Measurements from ENCODE around the gene SURF1.
A peak's percentile ranks its signal among the peaks of the same experiment; 100 is the strongest.
"Not testable (repeated sequence)": the region's sequence is repeated elsewhere in the genome, so short reads cannot be mapped to it uniquely, and the experiment has no call there.

Gene SURF1

DNA sequence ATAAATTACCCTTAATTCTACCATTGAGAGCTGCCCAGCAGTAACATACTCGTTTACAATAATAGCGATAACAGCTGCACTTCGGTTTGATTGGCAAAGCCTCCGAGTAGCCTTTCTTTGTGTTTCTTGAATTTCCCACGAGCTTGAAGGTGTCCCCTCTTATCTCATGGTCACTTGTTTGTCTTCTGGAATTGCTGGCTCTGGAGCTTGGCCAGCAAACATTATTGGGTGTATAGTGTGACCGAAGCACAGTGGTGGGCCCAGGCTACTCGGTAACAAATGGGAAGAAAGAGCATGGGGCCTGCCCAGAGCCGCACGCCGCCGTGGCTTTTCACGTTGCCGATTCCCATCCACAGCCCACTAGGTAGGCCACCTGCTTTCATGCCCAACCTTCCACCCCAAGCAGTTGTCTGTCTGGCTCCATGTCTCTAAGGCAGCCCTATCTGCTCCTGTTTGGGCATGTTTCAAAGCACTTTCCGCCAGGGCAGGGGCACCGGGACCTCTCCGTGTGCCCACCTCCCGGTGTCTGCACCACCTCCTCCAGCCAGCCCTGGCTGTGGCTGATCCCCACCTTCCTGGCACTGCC, 28.5 kb upstream of the SURF1 start:
- no peak for DNase-seq (ENCODE audit: low spot score)
- no peak for FAIRE-seq

DNA sequence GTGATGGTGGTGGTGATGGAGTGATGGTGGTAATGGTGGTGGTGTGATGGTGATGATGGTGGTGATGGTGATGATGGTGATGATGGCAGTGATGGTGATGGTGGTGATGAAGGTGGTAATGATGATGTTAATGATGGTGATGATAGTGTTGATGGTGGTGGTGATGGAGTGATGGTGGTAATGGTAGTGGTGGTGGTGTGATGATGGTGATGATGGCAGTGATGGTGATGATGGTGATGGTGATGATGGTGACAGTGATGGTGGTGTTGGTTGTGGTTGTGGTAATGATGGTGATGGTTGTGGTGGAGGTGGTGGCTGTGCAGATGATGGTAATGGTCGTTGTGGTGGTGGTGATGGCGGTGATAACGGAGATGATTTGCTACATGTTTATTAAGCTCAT, 27.2 kb upstream of the SURF1 start:
- DNase-seq (ENCODE audit: low spot score) (no peak), FAIRE-seq (no peak)

DNA sequence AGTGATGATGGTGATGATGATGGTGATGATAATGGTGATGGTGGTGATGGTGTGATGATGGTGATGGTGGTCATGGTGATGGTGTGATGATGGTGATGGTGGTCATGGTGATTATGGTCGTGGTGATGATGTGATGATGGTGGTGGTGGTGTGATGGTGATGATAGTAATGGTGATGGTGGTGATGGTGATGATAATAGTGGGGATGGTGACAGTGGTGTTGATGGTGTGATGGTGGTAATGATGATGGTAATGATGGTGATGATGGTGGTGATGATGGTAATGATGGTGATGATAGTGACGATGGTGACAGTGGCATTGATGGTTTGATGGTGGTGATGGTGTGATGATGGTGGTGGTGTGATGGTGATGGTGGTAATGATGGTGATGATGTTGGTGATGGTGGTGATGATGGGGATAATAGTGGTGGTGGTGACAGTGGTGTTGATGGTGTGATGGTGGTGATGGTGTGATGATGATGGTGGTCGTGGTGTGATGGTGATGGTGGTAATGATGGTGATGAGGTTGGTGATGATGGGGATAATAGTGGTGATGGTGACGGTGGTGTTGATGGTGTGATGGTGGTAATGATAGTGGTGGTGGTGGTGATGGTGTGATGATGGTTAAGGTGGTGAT, 26.3 kb upstream of the SURF1 start:
- DNase-seq (ENCODE audit: low spot score) = no peak
- FAIRE-seq = no peak

DNA sequence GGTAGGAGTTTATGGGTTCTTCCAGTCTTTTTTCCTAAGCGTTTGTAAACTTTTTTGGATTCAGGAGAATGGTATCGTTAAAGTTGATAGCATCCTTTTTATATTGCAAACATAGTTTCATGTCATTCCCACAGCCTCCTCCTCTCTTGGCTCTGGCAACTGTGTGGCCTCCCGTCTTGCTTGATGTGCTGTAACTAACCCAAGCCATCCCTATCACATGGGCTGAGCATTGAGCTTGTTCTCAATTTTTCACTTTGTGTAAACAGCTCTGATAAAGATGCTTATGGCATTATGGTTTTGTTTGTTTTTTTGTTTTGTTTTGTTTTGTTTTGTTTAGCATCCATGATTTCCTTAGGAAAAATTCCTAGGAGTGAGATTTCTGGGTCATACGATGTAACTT, 24.4 kb upstream of the SURF1 start:
- FAIRE-seq (no peak), DNase-seq (ENCODE audit: low spot score) (no peak)

DNA sequence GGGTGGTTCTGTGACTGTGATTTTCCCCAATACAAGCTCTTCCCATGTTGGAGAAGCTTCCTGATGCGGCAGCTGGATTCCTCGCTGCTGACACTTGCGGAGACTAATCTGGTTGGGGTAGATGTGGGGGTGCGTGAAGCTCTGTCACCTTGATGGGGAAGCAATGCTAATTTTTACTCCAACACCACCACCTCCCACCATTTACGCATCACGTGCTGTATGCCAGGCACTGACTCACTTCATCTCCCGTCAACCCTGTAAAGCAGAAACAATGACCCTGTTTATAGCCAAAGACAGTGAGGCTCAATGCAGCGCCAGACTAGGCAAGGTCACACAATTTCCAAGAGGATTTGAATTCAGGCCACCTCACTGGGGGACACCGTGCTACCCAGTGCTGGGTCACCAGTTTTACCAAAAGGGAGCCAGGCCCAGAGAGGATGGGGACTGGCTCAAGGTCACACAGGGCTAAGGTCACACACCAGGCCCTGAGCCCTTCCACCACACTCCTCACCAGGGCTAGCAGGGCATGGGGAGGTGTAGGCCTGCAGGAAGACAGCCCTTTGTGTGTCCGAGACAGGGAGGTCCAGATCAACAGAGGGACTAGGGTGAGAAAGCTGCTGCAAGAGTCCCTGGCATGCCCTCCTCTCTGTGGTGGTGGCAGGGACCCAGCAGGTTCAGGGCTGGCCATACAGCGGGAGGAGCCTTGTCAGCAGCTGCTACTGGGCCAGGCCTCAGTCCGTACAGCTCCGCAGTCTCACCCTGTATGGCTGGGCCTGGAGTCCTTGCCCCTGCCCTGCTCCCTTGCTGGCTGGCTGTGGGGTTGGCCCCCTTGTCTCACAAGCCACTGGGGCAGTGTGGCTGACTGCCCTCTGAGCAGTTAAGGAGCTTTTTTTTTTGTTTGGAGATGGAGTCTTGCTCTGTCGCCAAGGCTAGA, 23.1 kb upstream of the SURF1 start:
- DNase-seq (ENCODE audit: low spot score) = no peak
- FAIRE-seq = no peak

DNA sequence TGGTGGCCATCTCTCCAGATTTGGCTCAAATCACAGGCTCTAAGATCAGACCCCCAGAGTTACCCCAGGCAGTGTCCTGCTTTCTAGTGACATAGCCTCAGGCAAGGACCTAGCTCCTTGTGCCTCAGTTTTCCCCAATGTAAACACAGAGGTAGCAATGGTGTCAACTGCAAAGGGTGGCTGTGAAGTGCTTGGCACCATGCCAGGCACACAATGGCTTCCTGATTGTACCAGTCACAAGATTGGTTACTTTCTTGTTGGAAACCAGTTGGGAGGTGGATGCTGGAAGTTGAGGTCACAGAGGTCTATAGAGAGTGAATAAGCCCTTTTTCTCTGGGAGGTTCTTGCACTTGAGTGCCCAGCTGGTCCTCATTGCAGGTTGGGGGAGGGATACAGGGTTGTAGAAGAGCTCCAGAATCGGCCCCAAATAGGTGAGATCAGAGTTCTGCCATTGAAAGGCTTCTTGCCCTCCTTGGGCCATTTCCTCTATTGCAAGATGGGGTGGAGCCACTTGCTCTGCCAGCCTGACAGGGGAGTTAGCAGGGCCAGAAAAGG, 22.2 kb upstream of the SURF1 start:
- FAIRE-seq (no peak), DNase-seq (ENCODE audit: low spot score) (no peak)

DNA sequence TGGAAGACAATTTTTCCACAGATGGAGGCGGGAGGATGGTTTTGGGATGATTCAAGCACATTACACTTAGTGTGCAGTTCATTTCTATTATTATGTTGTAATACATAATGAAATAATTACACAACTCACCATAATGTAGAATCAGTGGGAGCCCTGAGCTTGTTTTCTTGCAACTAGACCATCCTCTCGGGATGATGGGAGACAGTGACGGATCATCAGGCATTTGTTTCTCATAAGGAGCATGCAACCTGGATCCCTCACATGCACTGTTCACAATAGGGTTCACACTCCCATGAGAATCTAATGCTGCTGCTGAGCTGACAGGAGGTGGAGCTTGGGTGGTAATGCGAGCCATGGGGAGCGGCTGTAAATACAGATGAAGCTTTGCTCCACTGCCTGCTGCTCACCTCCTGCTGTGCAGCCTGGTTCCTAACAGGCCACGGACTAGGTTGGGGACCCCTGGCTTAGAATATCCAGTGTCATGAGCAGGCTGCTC, 21.5 kb upstream of the SURF1 start:
- DNase-seq (ENCODE audit: low spot score) = no peak
- FAIRE-seq = no peak

DNA sequence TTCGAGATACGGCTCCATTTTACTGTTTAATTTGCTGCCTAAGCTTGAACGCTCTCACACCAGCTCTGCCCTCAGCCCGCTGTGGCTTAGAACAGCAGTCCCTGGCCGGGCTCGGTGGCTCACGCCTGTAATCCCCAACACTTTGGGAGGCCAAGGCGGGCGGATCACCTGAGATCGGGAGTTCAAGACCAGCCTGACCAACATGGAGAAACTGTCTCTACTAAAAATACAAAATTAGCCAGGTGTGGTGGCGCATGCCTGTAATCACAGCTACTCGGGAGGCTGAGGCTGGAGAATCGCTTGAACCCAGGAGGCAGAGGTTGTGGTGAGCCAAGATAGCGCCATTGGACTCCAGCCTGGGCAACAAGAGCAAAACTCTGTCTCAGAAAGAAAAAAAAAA, 21.0 kb upstream of the SURF1 start:
- DNase-seq (ENCODE audit: low spot score); FAIRE-seq: not testable (repeated sequence)

DNA sequence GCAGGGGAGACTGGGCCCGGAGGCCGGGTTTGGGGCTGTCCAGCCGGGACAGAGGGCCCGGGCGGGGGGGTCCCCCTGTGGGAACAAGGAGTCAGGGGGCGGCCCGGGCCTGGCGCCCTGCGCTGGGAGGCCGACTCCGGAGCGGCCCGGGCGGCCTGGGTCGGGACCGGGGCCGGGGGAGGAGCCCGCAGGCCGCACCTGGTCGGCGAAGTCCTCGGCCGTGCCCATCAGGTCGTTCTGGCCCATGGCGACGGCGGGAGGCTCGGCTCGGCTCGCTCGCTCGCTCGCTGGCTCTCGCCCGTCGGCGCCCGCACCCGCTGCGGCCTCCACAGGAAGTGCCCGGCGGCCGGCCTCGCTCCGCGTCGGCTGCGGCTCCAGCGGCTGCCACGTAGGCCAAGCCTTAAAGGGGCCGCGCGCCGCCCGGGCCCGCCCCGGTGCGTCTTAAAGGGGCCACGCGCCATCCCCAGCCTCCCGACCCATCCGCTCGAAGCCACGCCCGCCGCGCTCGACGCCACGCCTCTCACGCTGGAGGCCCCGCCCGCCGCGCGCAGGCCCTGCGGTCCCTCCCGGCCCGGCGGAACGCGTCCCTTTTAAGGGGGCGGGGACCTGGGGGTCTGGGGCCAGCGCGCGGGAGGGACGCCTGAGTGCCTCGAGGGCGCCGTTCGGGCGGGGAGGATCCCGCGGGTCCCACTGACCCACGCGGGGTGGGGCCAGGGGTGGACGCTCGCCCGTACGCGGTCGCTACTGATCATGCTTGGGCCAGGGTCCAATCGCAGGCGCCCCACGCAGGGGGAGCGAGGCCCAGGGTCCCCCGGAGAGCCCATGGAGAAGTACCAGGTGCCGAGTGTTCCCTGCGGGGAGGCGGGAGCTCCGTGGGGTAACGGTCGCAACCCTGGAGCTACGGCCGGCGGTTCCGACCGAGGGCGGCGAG, 19.7 kb upstream of the SURF1 start, which contains the start of the genes STKLD1 and SURF4:
TSS of gene STKLD1 (plus strand) at position 643 of the 931 bp plus-strand sequence. CDS start at position 751, 108 bp downstream.
TSS of gene SURF4 (minus strand) at position 337 of the 931 bp plus-strand sequence. CDS start at position 246, 91 bp downstream.
- FAIRE-seq (no peak), DNase-seq (ENCODE audit: low spot score) (peak; percentile 99)

DNA sequence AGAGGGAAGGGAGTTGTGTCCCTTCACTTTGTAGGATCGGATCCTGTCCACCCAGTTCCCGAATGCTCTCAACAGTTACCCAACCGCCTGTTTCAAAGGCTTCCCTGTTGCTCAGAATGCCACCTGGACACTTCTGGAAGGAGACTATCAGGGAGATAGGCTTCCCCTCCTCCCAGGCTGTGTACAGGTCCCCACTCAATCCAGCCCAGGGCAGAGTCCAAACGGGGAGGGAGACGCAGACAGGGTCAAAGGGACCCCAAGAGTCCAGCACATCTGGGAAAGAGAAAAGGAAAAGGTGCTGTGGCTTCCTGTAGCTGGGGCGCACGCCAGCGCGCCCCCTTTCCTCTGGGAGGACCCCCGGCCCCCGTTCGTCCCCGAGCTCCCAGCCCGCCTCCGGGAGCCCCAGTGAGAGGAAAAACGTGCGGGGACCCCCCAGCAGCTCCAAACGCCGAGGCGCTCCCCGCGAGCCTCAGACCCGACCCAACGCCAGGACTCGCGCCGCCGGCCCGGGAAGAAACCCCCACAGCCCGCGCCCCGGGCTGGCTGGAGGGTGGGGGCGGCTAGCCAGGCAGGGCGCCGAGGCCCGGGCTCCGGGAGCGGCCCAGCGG, 18.9 kb upstream of the SURF1 start:
- FAIRE-seq (no peak), DNase-seq (ENCODE audit: low spot score) (peak; percentile 44)

DNA sequence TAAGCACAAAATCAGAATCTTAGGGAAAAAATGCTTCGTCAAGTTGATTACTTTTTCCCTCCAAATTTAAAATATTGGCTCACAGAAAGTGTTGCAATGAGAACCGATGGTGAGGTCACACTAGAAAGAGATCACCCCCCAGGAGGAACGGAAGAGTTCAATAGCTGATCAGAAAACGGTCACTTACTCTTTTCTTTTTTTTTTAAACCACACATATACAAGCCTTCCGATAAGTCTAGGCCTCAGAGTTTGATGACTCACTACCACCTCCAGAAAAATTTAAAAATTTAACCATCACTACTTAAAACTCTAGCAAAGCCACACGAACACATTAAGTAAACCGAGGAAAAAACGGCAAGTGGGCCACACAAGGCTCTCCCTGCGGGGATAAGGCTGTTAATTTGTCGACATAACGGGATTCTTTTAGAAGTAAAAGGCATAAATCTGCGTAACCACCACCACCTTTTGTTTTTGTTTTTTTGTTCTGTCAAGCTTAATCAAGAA, 18.4 kb upstream of the SURF1 start:
- FAIRE-seq = no peak
- DNase-seq (ENCODE audit: low spot score) = no peak

DNA sequence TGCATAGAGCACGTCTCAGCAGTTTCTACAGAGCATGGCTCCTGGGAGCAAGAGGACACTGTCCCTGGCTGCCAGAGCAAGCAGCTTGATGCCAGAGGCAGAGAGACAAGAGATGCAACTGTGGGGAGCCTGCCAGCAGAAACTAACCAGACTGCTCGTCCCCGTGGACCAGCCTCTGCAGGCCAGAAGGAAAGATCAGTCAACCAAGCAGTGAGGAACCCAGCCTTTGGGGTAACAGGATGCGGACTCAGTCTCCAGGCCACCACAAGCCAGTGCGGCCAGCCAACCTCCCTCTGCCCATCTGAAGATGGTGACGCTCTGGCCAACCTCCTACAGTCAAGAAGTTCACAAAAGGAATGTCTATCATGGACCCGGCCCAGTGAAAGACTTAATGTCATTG, 15.9 kb upstream of the SURF1 start:
- DNase-seq (ENCODE audit: low spot score) (no peak), FAIRE-seq (no peak)

DNA sequence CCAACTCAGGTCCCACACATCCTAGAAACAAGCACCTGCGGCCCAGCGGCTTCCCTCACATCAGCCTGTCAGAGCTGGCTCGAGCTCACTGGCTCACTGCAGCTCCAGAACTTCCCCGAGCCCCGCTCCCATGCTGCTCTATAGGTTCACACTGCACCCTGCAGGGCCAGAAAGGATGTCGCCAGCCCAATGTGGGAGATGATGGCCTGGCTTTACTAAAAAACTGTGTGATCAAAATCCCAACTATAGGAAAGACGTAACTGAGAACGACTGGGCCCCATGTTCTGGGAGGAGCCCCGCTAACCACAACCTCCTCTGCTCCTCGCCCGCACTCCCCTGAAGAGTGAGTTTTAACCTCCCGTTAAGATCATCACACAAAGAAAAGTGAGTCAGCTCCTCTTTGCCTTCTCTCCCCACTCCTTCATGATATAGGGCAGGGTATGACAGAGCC, 15.0 kb upstream of the SURF1 start:
- FAIRE-seq = no peak
- no peak for DNase-seq (ENCODE audit: low spot score)

DNA sequence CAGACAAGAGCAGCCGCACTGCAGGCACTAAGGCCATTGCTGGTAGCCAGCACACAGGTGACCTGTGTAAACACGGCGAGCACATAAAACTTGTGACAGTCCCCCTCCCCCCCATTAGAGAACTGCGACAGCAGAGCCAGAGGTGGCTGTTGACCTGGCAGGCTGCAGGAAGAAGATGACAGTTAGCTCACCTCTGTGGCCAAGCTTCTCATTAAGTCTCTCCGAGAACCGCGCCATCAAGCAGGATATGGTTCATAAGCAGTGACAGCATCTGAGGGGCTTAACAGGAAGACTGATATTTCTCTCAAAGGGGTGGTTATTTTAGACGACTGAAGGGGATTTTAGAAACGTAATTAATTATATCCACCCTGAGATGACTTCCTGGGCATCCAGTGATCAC, 14.4 kb upstream of the SURF1 start:
- no peak for FAIRE-seq
- no peak for DNase-seq (ENCODE audit: low spot score)

DNA sequence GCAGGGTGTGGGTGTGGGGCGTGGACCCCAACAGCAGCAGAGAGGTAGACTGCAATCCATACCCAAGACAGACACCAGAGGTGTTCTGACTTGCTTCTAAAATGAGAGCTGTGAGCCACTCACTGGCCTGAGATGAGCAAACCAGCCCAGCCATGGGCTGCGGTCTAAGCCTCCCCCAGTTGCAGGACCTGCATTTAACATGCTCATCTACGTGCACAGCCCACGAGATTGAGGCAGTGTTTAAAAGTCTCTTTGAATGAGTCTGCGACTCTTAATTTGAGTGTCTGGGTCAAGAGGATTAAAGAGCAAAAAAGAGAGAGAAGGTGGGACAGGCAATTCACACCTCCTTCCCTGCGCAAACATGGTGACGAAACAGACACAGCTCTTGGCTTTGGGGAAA, 13.6 kb upstream of the SURF1 start:
- FAIRE-seq (no peak), DNase-seq (ENCODE audit: low spot score) (no peak)

DNA sequence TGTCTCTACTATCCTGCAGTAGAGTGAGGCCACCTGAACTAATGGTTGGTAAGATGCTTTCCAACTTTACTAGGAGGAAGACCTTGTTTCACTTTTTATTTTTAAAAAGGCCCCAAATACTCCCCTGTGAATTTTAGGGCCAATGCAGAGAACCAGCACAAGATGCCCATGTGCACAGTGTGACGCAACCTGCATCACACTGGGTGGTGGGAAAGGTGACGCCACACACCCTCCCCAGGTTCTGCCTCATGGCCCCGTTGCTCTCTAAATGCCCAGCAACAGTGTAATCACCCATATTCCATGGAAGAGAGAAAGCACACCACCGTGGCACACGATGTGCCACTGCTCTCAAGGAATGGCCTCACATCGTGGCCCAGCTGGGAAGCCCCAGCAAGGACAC, 13.1 kb upstream of the SURF1 start:
- DNase-seq (ENCODE audit: low spot score) (no peak), FAIRE-seq (no peak)

DNA sequence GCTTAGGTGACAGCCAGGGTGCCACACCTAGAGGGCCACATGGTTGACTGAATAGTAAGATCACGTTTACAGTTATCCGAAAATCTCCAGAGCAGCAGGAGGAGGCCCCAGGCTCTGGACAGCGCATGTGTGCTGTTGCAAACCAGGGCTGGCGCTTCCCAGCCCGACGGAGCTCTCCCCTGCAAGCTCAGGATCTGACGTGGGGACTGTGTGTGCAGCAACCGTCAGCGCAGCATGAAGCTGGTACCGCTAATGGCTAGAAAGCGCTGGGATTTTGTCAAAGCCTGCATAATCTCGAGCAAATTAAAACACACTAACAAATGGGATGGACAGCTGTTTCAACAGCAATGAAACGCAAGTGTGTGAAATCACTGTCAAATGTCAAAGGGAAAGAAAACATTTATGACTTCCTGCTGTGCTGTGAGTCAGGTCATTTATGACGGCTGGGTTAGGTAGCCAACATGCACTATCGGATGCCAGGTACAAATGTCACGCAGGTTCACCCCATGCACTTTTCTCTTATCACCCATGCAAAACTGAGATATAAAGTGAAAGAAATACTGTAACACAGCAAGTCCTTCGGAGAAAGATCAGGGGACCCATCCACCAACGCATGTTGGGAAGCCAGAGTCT, 12.1 kb upstream of the SURF1 start:
- FAIRE-seq = no peak
- DNase-seq (ENCODE audit: low spot score) = no peak

DNA sequence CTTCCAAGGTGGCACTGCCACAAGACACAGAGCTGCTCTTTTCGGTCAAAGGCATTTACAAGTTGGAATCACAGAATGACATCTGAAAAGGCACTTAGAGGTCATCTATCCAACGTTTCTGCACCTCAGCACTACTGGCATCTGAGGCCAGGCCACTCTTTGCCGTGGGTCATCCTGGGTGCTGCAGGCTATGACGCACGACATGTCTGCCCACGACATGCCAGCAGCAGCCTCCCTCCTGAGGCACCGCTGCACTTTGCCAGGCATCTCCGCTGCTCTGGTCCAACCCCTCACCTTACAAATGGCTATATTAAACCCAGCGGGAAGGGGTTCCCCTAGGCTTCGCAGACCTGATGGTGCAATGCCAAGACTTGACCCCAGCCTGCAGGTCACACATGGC, 11.5 kb upstream of the SURF1 start:
- DNase-seq (ENCODE audit: low spot score) = no peak
- FAIRE-seq = no peak

DNA sequence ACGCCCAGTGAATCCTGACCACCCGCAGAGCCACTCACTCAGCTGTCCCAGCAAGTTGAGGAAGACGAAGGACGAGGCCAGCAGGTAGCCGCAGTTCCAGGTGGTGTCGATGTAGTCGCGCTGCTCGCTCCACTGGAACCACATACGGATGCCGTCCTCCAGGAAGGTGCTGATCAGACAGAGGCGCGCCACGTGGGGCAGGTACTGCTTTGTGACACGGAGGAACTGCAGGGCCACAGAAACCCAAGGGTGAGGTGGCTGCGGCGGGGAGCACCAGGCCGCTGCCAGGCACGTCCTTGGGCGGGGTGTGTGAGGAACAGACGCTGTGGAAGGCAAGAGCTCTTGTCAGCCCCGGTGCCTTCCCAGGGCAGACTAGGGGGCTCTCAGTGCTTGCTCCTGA, 10.9 kb upstream of the SURF1 start:
- DNase-seq (ENCODE audit: low spot score) (no peak), FAIRE-seq (no peak)

Measured in urothelium cell line (cell line).